ENCODE measurements around the gene NT5C2. TPM values are rescaled to one million over a fixed set of nuclear protein-coding genes. Genes with fewer than 3 reads are reported as not detected.
A peak's percentile ranks its signal among the peaks of the same experiment; 100 is the strongest.

The NT5C2 gene
- polyA plus RNA-seq (2013, experiment 1 of 4): 79.5 TPM
- 88.0 TPM for polyA plus RNA-seq (2013, experiment 2 of 4)
- 53.3 TPM for polyA plus RNA-seq (2013, experiment 3 of 4)
- 60.7 TPM for polyA plus RNA-seq (2013, experiment 4 of 4)

- Histone ChIP-seq H3K9me3 (ENCODE audit: control insufficient read depth, low read length) (no peaks in the 10 kb centered on the region), H3K27ac (ENCODE audit: insufficient read depth, low read depth, low read length, poor library complexity, severe bottlenecking) (peak within 1 kb of the TSS; percentile 88), H3K36me3 (ENCODE audit: control insufficient read depth, insufficient read depth, low read length) (no peaks in the 10 kb centered on the region), H3K4me3 (ENCODE audit: insufficient read depth, low read depth, low read length) (peak within 1 kb of the TSS; percentile 87), H3K27me3 (ENCODE audit: control insufficient read depth, insufficient read depth, low read length, poor library complexity, severe bottlenecking) (no peaks in the 10 kb centered on the region), H3K4me1 (ENCODE audit: control insufficient read depth, insufficient read depth, low read length) (peaks cover 4% of the 10 kb centered on the region)
- WGBS, 2 experiments: 4 to 5% methylated on average over 62 of the region's 62 CpGs
These were observed at the start of gene NT5C2 for GRCh38 chr10:103193107-103193819. NT5C2 (minus strand) TSS chr10:103193272; CDS start chr10:103174958, 18,314 bp downstream.

- no peaks in the 10 kb centered on the region for H3K27me3 ChIP-seq (ENCODE audit: control insufficient read depth, insufficient read depth, low read length, poor library complexity, severe bottlenecking)
- H3K27ac ChIP-seq (ENCODE audit: insufficient read depth, low read depth, low read length, poor library complexity, severe bottlenecking): no peak overlapping the region
- peaks cover 10% of the 10 kb centered on the region for H3K4me1 ChIP-seq (ENCODE audit: control insufficient read depth, insufficient read depth, low read length)
- no peaks in the 10 kb centered on the region for H3K9me3 ChIP-seq (ENCODE audit: control insufficient read depth, low read length)
- H3K4me3 ChIP-seq (ENCODE audit: insufficient read depth, low read depth, low read length): no peak overlapping the region
- 58 to 59% methylated on average over 7 of the region's 7 CpGs for WGBS, 2 experiments
- no peaks in the 10 kb centered on the region for H3K36me3 ChIP-seq (ENCODE audit: control insufficient read depth, insufficient read depth, low read length)
These were observed 48.4 kb upstream of the NT5C2 start for GRCh38 chr10:103241262-103242011.

GRCh38 chr10:103238506-103239252 lies 45.6 kb upstream of the NT5C2 start:
- Histone ChIP-seq H3K36me3 (ENCODE audit: control insufficient read depth, insufficient read depth, low read length) (no peaks in the 10 kb centered on the region), H3K27ac (ENCODE audit: insufficient read depth, low read depth, low read length, poor library complexity, severe bottlenecking) (no peak overlapping the region), H3K4me3 (ENCODE audit: insufficient read depth, low read depth, low read length) (no peak overlapping the region), H3K4me1 (ENCODE audit: control insufficient read depth, insufficient read depth, low read length) (peaks cover 10% of the 10 kb centered on the region), H3K27me3 (ENCODE audit: control insufficient read depth, insufficient read depth, low read length, poor library complexity, severe bottlenecking) (no peaks in the 10 kb centered on the region), H3K9me3 (ENCODE audit: control insufficient read depth, low read length) (no peaks in the 10 kb centered on the region)
- WGBS, 2 experiments: 83 to 84% methylated on average over 11 of the region's 11 CpGs

GRCh38 chr10:103235775-103236174 lies 42.7 kb upstream of the NT5C2 start:
- no peaks in the 10 kb centered on the region for H3K27me3 ChIP-seq (ENCODE audit: control insufficient read depth, insufficient read depth, low read length, poor library complexity, severe bottlenecking)
- no peaks in the 10 kb centered on the region for H3K36me3 ChIP-seq (ENCODE audit: control insufficient read depth, insufficient read depth, low read length)
- 91 to 97% methylated on average over 2 of the region's 2 CpGs for WGBS, 2 experiments
- H3K9me3 ChIP-seq (ENCODE audit: control insufficient read depth, low read length): no peaks in the 10 kb centered on the region
- no peak overlapping the region for H3K4me3 ChIP-seq (ENCODE audit: insufficient read depth, low read depth, low read length)
- H3K4me1 ChIP-seq (ENCODE audit: control insufficient read depth, insufficient read depth, low read length): peaks cover 3% of the 10 kb centered on the region
- H3K27ac ChIP-seq (ENCODE audit: insufficient read depth, low read depth, low read length, poor library complexity, severe bottlenecking): no peak overlapping the region

- H3K9me3 ChIP-seq (ENCODE audit: control insufficient read depth, low read length): no peaks in the 10 kb centered on the region
- H3K27me3 ChIP-seq (ENCODE audit: control insufficient read depth, insufficient read depth, low read length, poor library complexity, severe bottlenecking): no peaks in the 10 kb centered on the region
- no peak overlapping the region for H3K4me3 ChIP-seq (ENCODE audit: insufficient read depth, low read depth, low read length)
- H3K27ac ChIP-seq (ENCODE audit: insufficient read depth, low read depth, low read length, poor library complexity, severe bottlenecking): no peak overlapping the region
- H3K4me1 ChIP-seq (ENCODE audit: control insufficient read depth, insufficient read depth, low read length): peaks cover 5% of the 10 kb centered on the region
- no peaks in the 10 kb centered on the region for H3K36me3 ChIP-seq (ENCODE audit: control insufficient read depth, insufficient read depth, low read length)
- WGBS, 2 experiments: 75 to 81% methylated on average over 5 to 6 of the region's 7 CpGs
These were observed 39.9 kb upstream of the NT5C2 start for GRCh38 chr10:103232772-103233488.

- no peak overlapping the region for H3K4me3 ChIP-seq (ENCODE audit: insufficient read depth, low read depth, low read length)
- whole genome bisulfite sequencing, 2 experiments: 78 to 88% methylated on average over 3 of the region's 3 CpGs
- no peaks in the 10 kb centered on the region for H3K27me3 ChIP-seq (ENCODE audit: control insufficient read depth, insufficient read depth, low read length, poor library complexity, severe bottlenecking)
- no peaks in the 10 kb centered on the region for H3K9me3 ChIP-seq (ENCODE audit: control insufficient read depth, low read length)
- H3K4me1 ChIP-seq (ENCODE audit: control insufficient read depth, insufficient read depth, low read length): peaks cover 5% of the 10 kb centered on the region
- H3K36me3 ChIP-seq (ENCODE audit: control insufficient read depth, insufficient read depth, low read length): no peaks in the 10 kb centered on the region
- H3K27ac ChIP-seq (ENCODE audit: insufficient read depth, low read depth, low read length, poor library complexity, severe bottlenecking): no peak overlapping the region
These were observed 39.1 kb upstream of the NT5C2 start for GRCh38 chr10:103232131-103232673.

GRCh38 chr10:103231047-103231551 lies 38.0 kb upstream of the NT5C2 start:
- no peaks in the 10 kb centered on the region for H3K27me3 ChIP-seq (ENCODE audit: control insufficient read depth, insufficient read depth, low read length, poor library complexity, severe bottlenecking)

GRCh38 chr10:103227416-103227815 lies 34.3 kb upstream of the NT5C2 start:
- Histone ChIP-seq H3K4me1 (ENCODE audit: control insufficient read depth, insufficient read depth, low read length) (peaks cover 5% of the 10 kb centered on the region), H3K27ac (ENCODE audit: insufficient read depth, low read depth, low read length, poor library complexity, severe bottlenecking) (no peak overlapping the region), H3K27me3 (ENCODE audit: control insufficient read depth, insufficient read depth, low read length, poor library complexity, severe bottlenecking) (no peaks in the 10 kb centered on the region), H3K9me3 (ENCODE audit: control insufficient read depth, low read length) (peaks cover 2% of the 10 kb centered on the region), H3K4me3 (ENCODE audit: insufficient read depth, low read depth, low read length) (no peak overlapping the region), H3K36me3 (ENCODE audit: control insufficient read depth, insufficient read depth, low read length) (no peaks in the 10 kb centered on the region)
- WGBS, 2 experiments: 88 to 94% methylated on average over 1 of the region's 1 CpG

More at GRCh38 chr10:103231047-103231551, 38.0 kb upstream of the NT5C2 start:
- 23 to 33% methylated on average over 3 to 4 of the region's 4 CpGs for WGBS, 2 experiments
- Histone ChIP-seq H3K36me3 (ENCODE audit: control insufficient read depth, insufficient read depth, low read length) (no peaks in the 10 kb centered on the region), H3K4me1 (ENCODE audit: control insufficient read depth, insufficient read depth, low read length) (peaks cover 5% of the 10 kb centered on the region), H3K4me3 (ENCODE audit: insufficient read depth, low read depth, low read length) (no peak overlapping the region), H3K9me3 (ENCODE audit: control insufficient read depth, low read length) (no peaks in the 10 kb centered on the region), H3K27ac (ENCODE audit: insufficient read depth, low read depth, low read length, poor library complexity, severe bottlenecking) (peak overlapping the region; percentile 82)

GRCh38 chr10:103225939-103226338 lies 32.9 kb upstream of the NT5C2 start:
- no peak overlapping the region for H3K27ac ChIP-seq (ENCODE audit: insufficient read depth, low read depth, low read length, poor library complexity, severe bottlenecking)

More at GRCh38 chr10:103225939-103226338, 32.9 kb upstream of the NT5C2 start:
- Histone ChIP-seq H3K4me3 (ENCODE audit: insufficient read depth, low read depth, low read length) (no peak overlapping the region), H3K36me3 (ENCODE audit: control insufficient read depth, insufficient read depth, low read length) (no peaks in the 10 kb centered on the region), H3K4me1 (ENCODE audit: control insufficient read depth, insufficient read depth, low read length) (peaks cover 4% of the 10 kb centered on the region), H3K27me3 (ENCODE audit: control insufficient read depth, insufficient read depth, low read length, poor library complexity, severe bottlenecking) (no peaks in the 10 kb centered on the region), H3K9me3 (ENCODE audit: control insufficient read depth, low read length) (peaks cover 2% of the 10 kb centered on the region)

All from ectodermal cell (in vitro differentiated cells).